NCI-H2107 treated with DMSO at 0.1 percent for 48 hours (cell line): ENCODE measurements around the gene CCDC12.

Experiments
- DNase-seq: peaks from one replicate; lab custom pipeline; 2025; ENCODE audit not compliant: unreplicated experiment; lab: John Stamatoyannopoulos, UW

Gene CCDC12

GRCh38 chr3:46939578-46940445, 36.7 kb downstream of the CCDC12 start:
- no peak for DNase-seq

- DNase-seq: no peak
Measured at GRCh38 chr3:46938118-46938517, 38.4 kb downstream of the CCDC12 start.

GRCh38 chr3:46936733-46937250, 39.8 kb downstream of the CCDC12 start:
- DNase-seq: no peak

- no peak for DNase-seq
Measured at GRCh38 chr3:46935989-46936558, 40.5 kb downstream of the CCDC12 start.

GRCh38 chr3:46935168-46935858, 41.2 kb downstream of the CCDC12 start:
- no peak for DNase-seq

GRCh38 chr3:46934498-46935167, 41.9 kb downstream of the CCDC12 start:
- DNase-seq: no peak

GRCh38 chr3:46934072-46934471, 42.5 kb downstream of the CCDC12 start:
- no peak for DNase-seq

- DNase-seq: no peak
Measured at GRCh38 chr3:46933261-46933660, 43.3 kb downstream of the CCDC12 start.

GRCh38 chr3:46932455-46933225, 43.9 kb downstream of the CCDC12 start:
- no peak for DNase-seq

- DNase-seq: no peak
Measured at GRCh38 chr3:46931631-46932331, 44.8 kb downstream of the CCDC12 start.

- no peak for DNase-seq
Measured at GRCh38 chr3:46930945-46931403, 45.6 kb downstream of the CCDC12 start.

GRCh38 chr3:46930166-46930944, 46.2 kb downstream of the CCDC12 start:
- no peak for DNase-seq

- no peak for DNase-seq
Measured at GRCh38 chr3:46929324-46929723, 47.2 kb downstream of the CCDC12 start.

GRCh38 chr3:46928282-46928681, 48.3 kb downstream of the CCDC12 start:
- no peak for DNase-seq

- no peak for DNase-seq
Measured at GRCh38 chr3:46927718-46928073, 48.8 kb downstream of the CCDC12 start.

- DNase-seq: no peak
Measured at GRCh38 chr3:46926871-46927717, 49.5 kb downstream of the CCDC12 start.

- no peak for DNase-seq
Measured at GRCh38 chr3:46926447-46926846, 50.1 kb downstream of the CCDC12 start.

GRCh38 chr3:46926039-46926438, 50.5 kb downstream of the CCDC12 start:
- no peak for DNase-seq
